ENCODE results near the gene PHLDA3.

PHLDA3 gene

DNA sequence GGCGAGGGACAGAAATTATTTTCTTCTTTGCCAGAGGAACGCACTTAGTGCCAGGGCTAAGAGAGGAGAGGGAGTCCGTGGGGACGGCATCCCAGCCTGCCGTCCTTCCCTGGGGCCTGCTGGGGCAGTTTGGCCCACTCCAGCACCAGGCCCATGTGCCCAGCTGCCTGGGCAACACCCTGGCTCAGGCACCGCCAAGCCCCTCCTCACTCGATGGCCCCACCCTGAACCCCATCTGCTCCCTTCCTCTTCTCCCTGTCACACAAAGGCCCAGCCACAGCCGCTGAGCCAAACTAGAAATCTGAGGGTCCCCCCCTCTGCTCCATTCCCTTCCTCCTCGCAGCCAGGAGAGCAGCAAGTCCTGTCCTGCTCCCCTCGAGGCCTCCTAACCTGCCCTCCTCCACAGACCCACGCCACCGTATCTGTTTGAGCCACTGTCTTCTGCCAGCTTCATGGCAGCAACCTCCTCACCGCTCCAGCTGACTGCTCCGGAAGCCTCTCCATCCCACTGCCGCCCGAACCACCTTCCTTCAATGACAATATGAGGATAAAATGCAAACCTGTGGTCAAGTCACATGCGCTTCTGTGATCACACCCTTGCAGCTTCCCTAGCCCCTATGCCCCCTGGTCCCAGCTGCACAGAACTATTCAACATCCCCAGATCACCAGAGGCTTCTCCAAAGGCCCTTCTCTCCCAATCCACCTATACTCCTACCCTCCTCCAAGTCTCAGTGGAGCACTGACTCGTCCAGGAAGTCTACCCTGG, 39.1 kb downstream of the PHLDA3 start:
- Mint-ChIP-seq H3K27ac (no peak overlapping the region), H3K27me3 (peaks cover 11% of the 10 kb centered on the region), H3K36me3 (no peaks in the 10 kb centered on the region), H3K4me1 (no peaks in the 10 kb centered on the region), H3K9me3 (no peaks in the 10 kb centered on the region), H3K4me3 (no peak overlapping the region)
- no peak for ATAC-seq (ENCODE audit: low read depth)
- no peak for DNase-seq (ENCODE audit: low spot score in 2 of 2)

DNA sequence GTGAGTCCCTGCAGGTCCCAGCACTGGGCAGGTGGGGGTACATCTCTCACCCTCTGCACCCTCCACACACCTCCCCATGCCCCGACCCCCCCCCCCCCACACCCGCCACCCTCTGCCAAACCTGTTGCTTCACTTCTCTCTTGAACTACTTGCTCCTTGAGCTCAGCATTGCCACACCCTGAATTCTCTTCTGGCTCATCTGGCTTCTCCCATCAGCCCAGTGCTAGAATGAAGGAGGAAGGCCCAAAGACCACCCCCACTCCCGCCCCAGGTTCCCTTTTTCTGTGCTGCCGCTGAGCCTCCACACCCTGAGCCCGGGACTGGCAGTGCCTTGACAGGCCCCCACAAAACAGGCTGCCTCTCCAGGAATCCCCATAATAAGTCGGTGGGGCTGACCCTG, 41.0 kb downstream of the PHLDA3 start:
- DNase-seq (ENCODE audit: low spot score in 2 of 2) (no peak), ATAC-seq (ENCODE audit: low read depth) (no peak)
- Mint-ChIP-seq H3K4me1 (no peaks in the 10 kb centered on the region), H3K27me3 (peaks cover 13% of the 10 kb centered on the region), H3K4me3 (no peak overlapping the region), H3K36me3 (no peaks in the 10 kb centered on the region), H3K9me3 (no peaks in the 10 kb centered on the region), H3K27ac (no peak overlapping the region)

DNA sequence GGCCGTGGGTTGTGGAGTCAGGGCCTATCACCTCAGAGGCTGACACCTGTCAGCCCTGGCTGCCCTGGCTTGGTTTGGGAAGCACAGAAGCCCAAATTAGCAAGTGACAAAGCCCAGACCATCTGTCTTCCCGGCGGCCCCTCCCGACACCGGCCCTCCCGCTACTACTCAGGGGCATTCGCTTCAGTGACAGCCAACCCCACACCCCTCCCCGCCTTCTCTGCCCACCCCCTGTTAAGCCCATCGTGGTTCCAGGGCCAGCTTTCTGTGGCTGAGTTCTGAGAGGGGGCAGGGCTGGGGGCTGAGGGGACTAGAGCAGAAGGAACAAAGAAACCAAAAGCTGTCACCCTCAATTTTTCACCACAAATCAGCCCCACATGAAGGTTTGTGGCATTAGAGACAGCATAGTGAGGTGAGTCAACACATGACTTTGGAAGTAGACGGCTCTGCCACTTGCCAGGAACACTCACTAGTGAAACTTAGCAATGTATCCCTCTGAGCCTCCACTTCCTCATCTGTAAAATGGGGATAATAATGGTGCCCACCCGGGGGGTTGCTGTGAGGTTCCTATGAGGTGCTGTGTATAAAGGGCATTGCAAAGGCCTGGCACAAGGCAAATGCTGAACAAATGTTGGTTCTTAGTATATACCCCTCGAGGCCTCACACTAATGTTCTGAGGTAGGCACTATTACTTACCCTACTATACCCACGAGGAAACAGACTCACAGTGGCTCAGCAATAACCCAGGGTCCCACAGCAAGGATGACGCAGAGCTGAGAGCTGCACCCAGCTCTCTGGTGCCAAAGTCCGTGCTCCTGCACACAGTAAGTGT, 42.3 kb downstream of the PHLDA3 start:
- H3K4me1 Mint-ChIP-seq: peaks cover 5% of the 10 kb centered on the region
- no peak overlapping the region for H3K4me3 Mint-ChIP-seq
- ATAC-seq (ENCODE audit: low read depth) (no peak), DNase-seq (ENCODE audit: low spot score in 2 of 2) (no peak)
- H3K27me3 Mint-ChIP-seq: peaks cover 15% of the 10 kb centered on the region
- no peak overlapping the region for H3K27ac Mint-ChIP-seq
- no peaks in the 10 kb centered on the region for H3K9me3 Mint-ChIP-seq
- no peaks in the 10 kb centered on the region for H3K36me3 Mint-ChIP-seq

DNA sequence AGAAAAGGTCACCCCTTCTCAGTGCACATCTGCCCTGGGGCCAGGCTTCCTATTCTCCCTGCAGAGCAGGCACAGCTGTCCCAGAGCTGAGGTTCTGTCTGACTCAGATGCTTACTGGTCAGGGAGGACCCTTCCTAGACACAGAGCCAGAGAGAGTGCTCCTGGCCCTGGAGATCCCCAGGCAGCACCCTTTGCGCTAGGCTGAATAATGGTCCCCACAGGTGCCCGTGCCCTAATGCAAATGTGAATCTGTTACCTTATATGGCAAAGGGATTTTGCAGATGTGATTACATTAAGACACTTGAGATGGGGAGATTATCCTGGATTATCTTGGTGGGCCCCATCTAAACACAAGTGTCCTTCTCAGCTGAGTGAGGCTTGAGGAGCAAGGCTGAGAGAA, 44.8 kb downstream of the PHLDA3 start:
- no peak overlapping the region for H3K27ac Mint-ChIP-seq
- DNase-seq (ENCODE audit: low spot score in 2 of 2) (no peak), ATAC-seq (ENCODE audit: low read depth) (no peak)
- no peaks in the 10 kb centered on the region for H3K36me3 Mint-ChIP-seq
- H3K27me3 Mint-ChIP-seq: peaks cover 11% of the 10 kb centered on the region
- no peaks in the 10 kb centered on the region for H3K9me3 Mint-ChIP-seq
- H3K4me1 Mint-ChIP-seq: peaks cover 5% of the 10 kb centered on the region
- H3K4me3 Mint-ChIP-seq: no peak overlapping the region

DNA sequence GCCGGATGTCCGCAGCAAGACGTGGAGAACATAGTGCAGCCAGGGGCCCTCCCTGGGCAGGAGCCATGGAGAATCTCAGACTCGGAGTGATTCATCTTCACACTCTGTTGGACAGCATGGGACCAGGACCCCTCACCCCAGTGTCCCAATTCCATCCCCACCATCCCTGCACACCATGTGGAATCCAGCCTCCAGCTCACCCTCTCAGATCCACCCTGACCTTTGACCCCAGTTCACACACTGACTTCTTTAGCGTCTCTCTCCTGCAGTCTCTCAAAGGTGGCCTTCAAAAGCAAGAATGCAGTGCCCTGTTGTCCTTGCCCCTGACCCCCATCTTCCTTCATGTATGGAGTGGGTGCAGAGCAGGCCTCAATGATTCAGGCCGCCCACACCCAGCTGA, 45.3 kb downstream of the PHLDA3 start:
- Mint-ChIP-seq H3K9me3 (no peaks in the 10 kb centered on the region), H3K4me1 (peaks cover 5% of the 10 kb centered on the region), H3K4me3 (no peak overlapping the region), H3K36me3 (no peaks in the 10 kb centered on the region), H3K27ac (no peak overlapping the region), H3K27me3 (peaks cover 12% of the 10 kb centered on the region)
- ATAC-seq (ENCODE audit: low read depth) (no peak), DNase-seq (ENCODE audit: low spot score in 2 of 2) (no peak)

DNA sequence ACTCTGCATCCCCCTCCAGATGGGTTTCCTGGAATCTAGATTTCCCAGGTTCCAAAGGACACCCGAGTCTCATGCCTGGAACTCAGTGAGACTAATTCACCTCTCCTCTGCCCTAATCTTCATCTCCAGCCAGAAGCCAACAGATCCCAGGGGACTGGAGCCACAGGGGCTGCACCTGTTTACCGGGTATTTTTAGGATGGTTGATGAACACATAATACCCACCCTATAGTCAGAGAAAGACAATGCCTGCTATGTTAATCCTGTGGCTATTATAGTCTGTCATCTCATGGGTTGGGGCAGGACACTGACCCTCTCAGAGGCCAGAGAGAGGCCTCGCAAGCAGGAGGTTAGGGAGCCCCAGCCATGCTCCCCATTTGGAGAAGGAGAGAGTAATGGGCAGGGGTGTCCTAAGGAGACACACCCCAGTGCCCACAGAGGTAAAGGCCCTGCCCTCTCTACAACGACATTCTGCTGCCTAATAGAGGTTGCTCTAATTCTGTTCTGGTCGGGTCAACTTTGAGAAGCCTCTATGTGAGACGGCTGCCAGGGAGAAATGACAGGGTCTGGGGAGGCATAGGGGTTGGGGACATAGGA, 46.5 kb downstream of the PHLDA3 start:
- Mint-ChIP-seq H3K27ac (no peak overlapping the region), H3K9me3 (no peaks in the 10 kb centered on the region), H3K36me3 (no peaks in the 10 kb centered on the region), H3K27me3 (peaks cover 9% of the 10 kb centered on the region), H3K4me3 (no peak overlapping the region), H3K4me1 (peaks cover 5% of the 10 kb centered on the region)
- no peak for DNase-seq (ENCODE audit: low spot score in 2 of 2)
- ATAC-seq (ENCODE audit: low read depth): no peak

DNA sequence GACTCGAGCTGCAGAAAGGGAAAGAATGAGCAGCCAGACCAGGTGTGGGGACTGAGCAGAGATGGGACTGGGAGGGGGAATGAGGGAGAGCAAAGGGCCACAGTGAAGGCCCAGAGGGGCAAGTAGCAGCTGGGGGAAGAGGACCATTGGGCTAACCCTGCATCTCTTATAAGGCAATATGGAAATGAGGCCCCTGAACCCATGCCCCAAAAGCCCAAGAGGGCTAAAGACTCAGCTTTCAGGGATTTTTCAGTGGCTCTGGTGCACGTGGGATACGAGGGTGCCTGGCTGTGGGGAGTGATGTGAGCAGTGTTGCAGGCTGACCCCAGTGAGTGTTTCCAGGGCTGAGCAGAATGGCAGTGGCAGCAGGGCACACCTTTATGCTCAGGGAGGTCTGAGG, 47.0 kb downstream of the PHLDA3 start:
- Mint-ChIP-seq H3K9me3 (no peaks in the 10 kb centered on the region), H3K4me3 (no peak overlapping the region), H3K27ac (no peak overlapping the region), H3K4me1 (peaks cover 5% of the 10 kb centered on the region), H3K27me3 (peaks cover 10% of the 10 kb centered on the region), H3K36me3 (no peaks in the 10 kb centered on the region)
- no peak for DNase-seq (ENCODE audit: low spot score in 2 of 2)
- no peak for ATAC-seq (ENCODE audit: low read depth)

DNA sequence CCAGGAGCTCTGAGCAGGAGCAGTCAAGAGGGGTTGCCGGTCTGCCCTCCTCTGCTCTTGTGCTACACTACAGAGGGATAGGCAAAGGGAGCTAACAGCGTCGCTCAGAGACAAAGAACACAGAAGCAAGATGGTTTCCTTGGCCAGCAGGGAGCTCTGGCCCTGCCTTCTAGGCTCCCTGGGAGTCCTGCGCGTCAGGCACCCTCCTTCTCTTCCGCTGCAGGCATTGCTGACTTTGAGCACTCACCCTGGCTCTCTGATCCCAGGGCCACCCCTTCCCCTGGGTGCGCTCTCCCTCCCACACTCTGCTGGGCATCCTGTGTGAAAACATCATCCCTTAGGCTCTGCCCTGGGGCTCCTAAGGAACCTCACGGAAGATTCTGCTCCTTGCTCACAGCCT, 47.9 kb downstream of the PHLDA3 start:
- Mint-ChIP-seq H3K4me1 (peaks cover 5% of the 10 kb centered on the region), H3K27me3 (peaks cover 16% of the 10 kb centered on the region), H3K4me3 (no peak overlapping the region), H3K9me3 (no peaks in the 10 kb centered on the region), H3K27ac (no peak overlapping the region), H3K36me3 (no peaks in the 10 kb centered on the region)
- ATAC-seq (ENCODE audit: low read depth) (no peak), DNase-seq (ENCODE audit: low spot score in 2 of 2) (no peak)

DNA sequence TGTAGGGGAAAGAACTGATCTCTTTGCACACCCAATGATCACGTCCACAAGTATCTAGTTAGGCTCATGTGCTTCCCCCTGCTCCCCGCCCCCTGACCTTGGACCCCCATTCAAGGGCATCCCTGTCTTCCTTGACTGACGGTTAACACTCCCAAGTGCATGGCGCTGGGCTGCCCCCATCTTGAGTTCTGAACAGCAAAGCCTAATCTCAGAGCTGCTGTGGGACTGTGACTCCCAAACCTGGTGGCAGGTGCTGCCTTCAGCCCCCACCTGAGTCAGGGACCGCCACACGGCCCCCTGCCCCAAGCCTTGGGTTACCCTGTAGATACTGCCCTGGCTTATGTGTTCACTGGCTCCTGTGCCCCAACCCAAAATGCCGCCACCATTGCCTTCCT, 48.4 kb downstream of the PHLDA3 start:
- no peak overlapping the region for H3K27ac Mint-ChIP-seq
- ATAC-seq (ENCODE audit: low read depth): no peak
- peaks cover 5% of the 10 kb centered on the region for H3K4me1 Mint-ChIP-seq
- H3K36me3 Mint-ChIP-seq: no peaks in the 10 kb centered on the region
- no peaks in the 10 kb centered on the region for H3K9me3 Mint-ChIP-seq
- H3K27me3 Mint-ChIP-seq: peaks cover 16% of the 10 kb centered on the region
- no peak for DNase-seq (ENCODE audit: low spot score in 2 of 2)
- H3K4me3 Mint-ChIP-seq: no peak overlapping the region

DNA sequence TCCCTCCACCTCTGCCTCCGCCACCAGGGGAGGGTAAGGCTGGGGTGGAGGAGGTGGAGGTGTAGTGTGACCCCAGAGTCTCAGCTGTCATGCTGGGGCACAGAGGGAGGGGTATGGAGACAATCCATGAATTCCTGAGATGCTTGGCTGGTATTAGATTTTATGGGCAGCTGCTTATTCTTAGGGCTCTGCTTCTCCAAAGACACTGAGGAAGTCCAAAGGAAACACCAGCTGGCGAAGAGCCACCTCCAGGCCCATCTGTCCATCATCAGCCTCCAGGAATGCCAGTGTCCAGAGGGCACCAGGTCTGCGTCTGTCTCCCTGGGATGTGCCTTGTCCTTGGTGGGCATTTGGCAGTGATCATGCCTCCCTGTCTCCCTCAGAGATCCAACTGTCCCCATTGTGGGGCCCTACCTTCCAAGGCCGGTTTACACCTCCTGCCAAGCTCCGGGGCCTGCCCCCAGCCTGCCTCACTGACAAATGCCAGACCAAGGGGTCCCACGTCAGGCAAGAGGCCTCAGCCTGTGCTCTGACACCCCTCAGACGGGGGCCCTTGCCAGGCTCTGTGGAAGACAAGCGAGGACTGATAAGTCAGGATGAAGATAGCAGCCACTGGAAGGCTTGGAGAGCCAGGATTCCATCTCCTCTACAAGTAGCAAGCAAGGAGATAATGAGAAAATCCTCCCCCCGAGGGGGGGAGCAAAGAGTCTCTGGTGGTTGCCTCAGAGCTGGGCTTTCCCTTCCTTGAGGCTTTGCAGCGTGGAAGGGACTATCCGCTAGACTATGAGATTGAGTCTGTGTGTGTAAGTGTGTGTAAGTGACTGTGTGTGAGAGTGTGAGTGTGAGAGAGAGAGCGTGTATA, 49.0 kb downstream of the PHLDA3 start:
- Mint-ChIP-seq H3K9me3 (no peaks in the 10 kb centered on the region), H3K27me3 (peaks cover 19% of the 10 kb centered on the region), H3K4me1 (peaks cover 5% of the 10 kb centered on the region), H3K4me3 (no peak overlapping the region), H3K27ac (no peak overlapping the region), H3K36me3 (no peaks in the 10 kb centered on the region)
- ATAC-seq (ENCODE audit: low read depth): no peak
- DNase-seq (ENCODE audit: low spot score in 2 of 2): no peak

DNA sequence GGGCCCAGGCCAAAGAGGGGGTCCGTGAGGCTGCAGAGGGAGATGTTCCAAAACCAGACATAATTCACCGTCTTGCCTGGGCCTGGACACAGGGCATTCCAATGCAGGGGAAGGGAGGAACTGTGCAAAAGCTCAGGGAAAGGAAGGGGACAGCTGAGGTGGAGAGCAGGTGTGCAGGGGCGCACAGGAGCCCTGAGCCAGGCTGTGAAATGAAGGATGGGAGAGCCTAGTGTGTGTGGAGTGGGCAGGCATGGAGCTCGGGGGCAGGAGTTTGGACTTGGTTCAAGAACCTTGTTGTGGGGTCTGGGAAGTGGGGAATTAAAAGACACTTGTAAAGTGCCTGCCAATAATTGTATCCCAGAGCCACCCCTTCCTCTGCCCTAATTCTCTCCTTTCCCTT, 49.7 kb downstream of the PHLDA3 start:
- H3K36me3 Mint-ChIP-seq: no peaks in the 10 kb centered on the region
- H3K4me3 Mint-ChIP-seq: no peak overlapping the region
- no peak overlapping the region for H3K27ac Mint-ChIP-seq
- ATAC-seq (ENCODE audit: low read depth) (no peak), DNase-seq (ENCODE audit: low spot score in 2 of 2) (no peak)
- H3K27me3 Mint-ChIP-seq: peaks cover 19% of the 10 kb centered on the region
- H3K4me1 Mint-ChIP-seq: peaks cover 5% of the 10 kb centered on the region
- H3K9me3 Mint-ChIP-seq: no peaks in the 10 kb centered on the region

DNA sequence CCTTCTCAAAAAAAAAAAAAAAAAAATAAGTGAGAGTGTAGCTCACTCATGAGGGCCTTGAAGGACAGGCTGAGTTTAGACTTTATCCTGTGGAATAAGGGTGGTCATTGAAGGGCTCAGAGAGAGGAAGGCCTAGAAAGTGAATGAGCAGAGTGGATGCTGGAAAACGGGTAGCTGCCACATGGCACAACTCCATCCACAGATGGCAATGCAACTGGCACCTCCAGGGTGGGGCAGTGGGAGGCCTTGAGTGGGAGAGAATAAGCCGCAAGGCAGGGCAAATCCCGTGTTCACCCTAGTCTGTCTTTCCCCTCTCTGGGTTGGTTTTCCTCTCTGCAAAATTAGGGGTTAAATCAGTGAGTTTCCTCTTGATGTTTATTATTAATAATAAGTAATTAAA, 50.5 kb downstream of the PHLDA3 start:
- Mint-ChIP-seq H3K36me3 (no peaks in the 10 kb centered on the region), H3K4me3 (no peak overlapping the region), H3K4me1 (peaks cover 5% of the 10 kb centered on the region), H3K9me3 (no peaks in the 10 kb centered on the region), H3K27ac (no peak overlapping the region), H3K27me3 (peaks cover 17% of the 10 kb centered on the region)
- ATAC-seq (ENCODE audit: low read depth): no peak
- DNase-seq (ENCODE audit: low spot score in 2 of 2): no peak
